Mesenteric fat pad (tissue), 1 donor: ENCODE results near the gene CACNB2. TPM values are rescaled to one million over a fixed set of nuclear protein-coding genes. Genes with fewer than 3 reads are reported as not detected.

Experiments
- DNase-seq: peaks from one replicate; pipeline ENCODE4 v3.0.0-alpha.2; 2020; ENCODE audit warnings: low spot score
- total RNA-seq: library from RNA; stranded (reverse); fragmentation: NEBNext Ultra II Directional; extraction: Animal tissue kit (Norgen Biotek cat#: 25700); gene quantifications from one replicate; pipeline ENCODE4 v1.2.1, GENCODE V29; 2021
- donor health status: DM: yes; HTN: yes; CAD: no.

Gene CACNB2
- total RNA-seq, 1 donor from 2014 or later = 0.19 TPM

DNA sequence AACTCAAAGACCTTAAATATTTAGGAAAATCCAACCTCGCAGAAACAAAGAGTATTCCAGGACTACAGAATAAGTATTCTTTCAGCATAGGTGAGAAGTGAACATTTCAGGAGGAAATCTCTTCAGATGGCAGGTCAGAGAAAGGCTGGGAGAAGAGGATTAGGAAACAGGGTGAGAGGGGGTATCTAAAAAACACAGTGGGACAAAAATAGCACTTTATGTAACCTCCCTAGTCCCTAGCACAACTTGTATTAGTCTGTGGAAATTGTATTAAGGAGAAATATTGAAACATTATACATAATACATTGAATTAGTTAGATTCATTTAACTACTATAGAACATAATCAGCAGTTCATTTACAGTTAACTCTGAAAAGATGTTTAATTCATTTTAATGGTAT, 192.3 kb downstream of the CACNB2 start:
- no peak for DNase-seq

DNA sequence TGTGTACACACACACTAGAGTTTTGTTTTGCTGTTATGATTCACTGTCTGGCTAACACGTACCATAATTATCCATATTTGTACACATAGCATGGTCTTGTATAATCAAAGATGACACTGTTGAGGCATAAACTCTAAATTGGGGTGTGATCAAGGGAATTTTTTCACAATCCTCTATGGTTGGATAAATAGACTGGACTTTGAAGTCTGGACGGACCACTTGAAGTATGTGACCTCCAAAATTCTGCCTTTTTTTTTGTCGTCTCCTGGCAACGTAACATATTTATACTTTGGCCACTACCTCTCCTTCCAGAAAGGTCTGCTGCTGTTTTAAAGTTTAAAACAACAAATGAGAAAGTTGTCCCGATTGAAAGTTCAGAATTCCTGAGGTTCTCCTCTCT, 193.4 kb downstream of the CACNB2 start:
- no peak for DNase-seq

DNA sequence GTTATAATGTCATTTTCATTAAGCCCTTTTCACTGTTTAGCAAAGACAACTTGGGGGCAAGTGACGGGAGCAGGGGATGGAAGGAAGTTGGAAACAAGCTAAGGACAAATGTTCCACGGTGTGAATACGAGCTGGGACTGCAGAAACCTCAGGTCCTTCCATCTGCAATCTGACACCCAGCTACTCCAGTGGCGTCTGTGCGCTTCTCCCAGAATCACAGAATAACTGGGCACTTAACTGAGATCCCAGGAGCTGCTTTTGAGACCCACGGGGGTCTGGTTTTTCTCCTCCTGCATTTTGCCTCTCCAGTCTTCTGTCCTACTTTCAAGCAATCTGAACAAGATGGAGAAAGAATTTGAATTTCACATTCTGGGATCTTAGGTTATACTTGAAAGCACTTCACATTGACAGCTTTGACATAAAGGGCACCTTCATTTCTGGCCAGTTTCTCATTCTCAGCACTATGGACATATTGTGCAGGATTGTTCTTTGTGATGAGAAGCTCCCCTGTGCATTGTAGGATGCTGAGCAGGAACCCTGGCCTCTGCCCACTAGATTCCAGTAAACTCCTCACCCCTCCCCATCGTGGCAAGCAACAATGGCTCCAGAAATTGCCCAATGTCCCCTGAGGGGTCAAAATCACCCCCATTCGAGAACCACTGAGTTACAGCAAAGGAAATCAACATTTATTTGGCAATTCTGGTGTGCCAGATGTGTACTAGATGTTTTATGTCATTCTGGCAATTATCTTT, 194.1 kb downstream of the CACNB2 start:
- DNase-seq = no peak

DNA sequence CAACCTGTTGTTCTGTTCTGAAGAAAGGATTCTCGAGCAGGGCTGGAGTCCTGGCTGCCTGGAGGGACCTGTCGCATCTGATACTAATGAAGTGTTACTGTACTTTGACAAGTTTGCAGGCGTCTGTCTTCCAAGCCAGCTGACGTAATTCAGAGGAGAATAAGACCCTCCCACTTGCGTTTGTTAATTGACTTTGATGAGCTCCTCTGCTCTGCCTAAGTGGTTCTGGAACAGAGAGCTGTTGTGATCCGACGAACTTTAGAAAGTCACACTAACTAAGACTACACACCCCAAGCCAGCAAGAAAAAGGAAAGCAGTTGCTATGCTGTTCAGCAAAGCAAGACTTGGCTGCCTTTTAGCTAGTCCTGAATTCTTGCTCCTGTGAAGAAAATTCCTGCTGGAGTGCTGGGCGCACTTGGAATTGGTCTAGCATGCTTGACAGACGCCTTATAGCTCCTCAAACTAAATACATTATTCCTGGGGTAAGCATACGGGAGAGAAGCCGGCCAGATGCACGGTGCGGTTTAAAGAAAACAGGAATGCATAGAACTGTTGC, 200.3 kb downstream of the CACNB2 start:
- no peak for DNase-seq

DNA sequence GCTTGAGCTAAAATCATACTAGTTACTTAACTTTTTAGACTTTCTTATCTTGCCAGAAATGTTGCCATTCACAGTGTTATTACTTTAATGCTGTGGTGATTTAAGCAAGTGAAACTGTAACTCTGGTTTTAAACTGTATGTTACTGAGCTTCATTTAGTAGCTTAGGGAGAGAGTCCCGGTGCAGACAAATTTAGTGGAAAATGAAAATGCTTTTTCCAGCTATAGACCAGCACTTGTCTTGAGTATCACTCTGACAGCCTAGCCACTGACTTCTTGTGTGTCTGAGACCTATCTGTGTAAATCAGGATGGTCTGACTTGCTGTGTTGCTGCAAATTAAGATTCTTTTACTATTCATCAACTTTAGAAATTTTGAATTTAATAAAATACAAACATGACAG, 200.8 kb downstream of the CACNB2 start:
- no peak for DNase-seq

DNA sequence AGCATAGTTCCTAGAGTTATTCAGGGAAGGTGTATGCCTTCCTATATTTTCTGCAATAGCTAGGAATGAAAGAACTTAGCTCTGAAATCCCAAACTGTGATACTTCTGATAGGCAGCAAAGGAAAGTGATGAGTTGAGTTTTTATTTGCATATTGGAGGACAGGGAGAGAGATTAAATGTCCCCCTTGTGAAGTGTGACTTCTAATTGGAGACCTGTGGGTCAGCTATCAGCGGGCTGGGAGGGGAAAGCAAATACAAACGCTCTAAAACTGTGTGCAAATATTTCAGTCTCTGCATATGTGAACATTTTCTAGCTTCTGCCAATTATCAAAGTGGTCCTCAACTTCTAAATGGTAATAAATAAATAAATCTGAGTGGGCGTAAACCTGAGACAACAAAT, 203.3 kb downstream of the CACNB2 start:
- no peak for DNase-seq

DNA sequence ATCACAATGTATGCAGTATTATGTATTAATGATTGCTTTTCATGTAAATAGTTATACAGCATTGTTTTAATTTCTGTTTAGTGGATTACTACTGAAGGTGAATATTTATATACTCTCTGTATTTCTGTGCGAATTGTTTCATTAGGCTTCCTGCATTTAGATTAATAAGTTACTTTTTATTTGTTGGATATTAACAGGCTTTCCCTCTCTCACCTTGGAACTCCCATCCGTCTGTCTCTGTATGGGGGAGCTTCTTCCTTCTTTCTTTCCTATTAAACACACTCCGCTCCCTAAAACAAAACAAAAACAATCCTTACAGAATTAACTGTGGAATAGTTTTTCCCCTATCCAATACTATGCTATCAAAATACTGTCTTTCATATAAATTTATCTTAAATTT, 205.1 kb downstream of the CACNB2 start:
- DNase-seq = no peak

DNA sequence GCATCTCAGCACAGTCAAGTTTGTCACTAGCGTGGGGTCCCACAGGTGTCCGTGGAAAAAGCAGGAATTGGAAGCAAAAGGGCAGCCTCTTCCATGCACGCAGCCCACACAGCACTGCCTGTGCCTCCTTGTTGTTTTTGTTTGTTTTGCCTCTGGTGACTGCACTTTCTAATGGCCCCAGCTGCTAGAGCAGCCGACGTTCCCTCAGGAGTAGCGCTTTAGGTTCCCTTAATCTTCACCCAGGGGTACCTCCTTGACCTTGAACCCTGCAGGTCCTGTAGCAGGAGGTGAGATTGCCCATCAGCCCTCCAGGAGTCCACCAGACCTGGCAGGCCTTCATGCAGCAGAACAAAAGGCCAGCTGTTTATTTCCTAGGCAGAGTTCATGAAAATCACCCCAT, 210.1 kb downstream of the CACNB2 start:
- DNase-seq = no peak

DNA sequence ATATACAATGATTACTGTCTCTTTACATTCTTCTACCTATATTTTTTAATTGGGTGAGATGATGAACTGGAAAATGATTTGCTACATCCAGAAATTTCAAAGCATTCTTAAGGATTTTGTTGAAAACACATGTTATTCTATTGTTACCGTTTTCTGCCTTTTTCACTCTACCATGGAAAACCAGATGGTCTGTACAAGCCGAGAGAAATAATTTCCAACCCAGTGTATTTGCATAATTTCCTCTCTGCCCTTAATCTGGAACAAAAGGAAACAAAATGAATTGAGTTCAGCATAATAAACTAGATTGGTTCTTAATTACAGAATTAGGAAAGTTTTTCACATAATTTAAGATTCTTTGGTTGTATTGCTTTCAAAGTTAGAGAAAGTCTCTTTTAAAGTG, 211.2 kb downstream of the CACNB2 start:
- DNase-seq = no peak

DNA sequence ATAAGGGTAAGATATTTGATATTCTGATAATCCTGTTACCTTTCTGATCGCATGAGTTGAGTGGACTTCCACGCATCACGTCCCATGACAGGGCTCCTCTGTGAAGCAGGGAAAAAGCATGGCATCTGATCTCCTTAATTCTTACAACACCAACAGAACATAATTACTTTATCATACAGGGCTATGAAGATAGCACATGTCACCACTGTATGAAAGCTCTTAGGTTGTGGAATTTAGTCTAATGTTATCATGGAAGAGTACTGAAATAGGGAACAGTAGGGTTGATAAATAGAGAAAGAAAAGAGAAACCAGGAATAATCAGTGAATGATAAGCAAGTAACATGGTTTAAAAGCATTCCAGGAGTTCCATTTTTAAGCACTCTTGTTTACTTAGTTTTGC, 212.0 kb downstream of the CACNB2 start:
- no peak for DNase-seq

DNA sequence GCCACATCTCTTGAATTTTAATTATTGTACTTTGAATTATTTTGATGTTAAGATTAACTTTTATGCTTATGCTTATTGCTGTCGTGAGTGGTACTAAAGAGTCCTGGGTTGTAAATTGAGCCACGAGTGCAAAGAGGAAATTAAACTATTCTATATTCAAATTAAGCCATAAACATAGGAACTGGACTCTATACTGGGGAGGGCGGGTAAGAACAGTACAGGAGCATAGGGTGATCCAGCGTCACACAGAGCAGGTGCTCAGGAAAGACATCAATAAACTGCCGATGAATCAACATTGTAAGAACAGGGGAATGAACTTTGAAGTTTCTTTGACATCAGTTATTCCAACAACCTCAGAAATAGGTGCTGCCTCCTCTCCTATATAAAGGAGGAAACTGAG, 219.6 kb downstream of the CACNB2 start:
- no peak for DNase-seq

DNA sequence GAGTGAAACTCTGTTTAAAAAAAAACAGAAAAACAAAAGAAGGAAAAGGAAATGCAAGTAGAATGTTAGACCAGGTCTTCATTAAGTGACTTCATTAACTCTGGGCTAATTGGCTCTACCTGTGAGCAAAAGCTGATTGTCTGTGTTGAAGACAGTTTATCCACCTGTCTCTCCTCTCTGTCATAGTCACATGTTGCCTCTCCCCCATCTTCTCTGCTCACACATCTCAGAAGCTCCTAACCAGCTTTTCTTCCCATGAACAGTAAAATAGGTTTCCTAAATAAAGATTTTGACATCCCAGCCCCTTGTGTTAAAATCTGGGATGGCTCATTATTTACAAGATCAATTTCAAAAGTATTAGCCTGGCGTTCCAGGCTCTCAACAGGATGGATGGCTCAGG, 222.7 kb downstream of the CACNB2 start:
- no peak for DNase-seq

DNA sequence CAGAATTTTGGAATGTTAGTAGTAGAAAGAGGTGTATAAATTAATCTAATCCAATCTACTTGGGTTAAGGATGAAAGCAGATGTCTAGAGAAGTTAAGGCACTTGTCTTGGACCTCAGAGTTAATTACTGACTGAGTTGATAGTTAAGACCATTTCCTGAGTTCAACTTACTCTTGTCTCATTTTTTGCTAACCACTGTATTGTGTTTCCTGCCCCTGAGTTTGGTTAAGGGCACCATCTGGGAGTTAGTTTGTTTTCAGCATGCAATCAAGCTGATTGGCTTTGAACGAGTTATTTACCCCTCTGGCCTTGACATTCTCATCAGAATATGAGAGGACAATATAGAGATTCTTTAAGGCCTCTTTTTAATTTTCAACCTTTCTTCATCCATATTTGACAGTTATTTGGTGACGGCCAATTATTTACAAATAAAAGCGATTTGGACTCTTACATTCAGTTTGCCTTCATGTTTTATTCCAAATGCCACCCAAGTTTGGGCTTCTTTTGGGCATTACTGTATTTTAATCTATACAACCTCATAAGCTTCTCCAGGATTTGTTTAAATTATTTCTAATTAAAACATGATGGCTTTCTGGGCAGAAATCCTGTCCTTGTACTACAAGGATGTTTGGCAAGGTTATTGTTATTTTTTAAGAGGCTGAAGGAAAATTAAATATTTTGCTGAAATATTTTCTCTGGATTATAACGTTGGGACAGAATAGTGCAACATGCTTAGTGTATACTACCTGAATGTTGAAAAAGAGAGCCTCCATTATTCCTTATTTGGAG, 225.0 kb downstream of the CACNB2 start:
- DNase-seq = no peak

DNA sequence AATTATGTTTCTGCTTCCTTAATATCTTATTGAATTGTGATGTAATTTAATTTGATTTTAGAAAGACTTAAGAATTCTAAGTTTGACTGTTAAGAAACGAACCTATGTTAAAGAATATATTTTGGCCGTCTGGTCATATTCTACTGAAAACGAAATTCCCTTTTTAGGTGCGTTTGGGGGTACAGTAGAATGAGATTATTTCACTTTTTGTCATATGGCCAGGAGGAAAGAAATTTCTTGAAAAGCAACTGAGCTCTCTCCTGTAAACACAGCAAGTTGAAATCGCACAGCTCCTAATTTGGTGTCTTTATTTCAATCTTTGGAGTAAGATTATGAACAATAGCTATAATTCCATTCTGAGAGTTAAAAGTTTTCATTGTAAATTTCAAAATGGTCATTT, 227.6 kb downstream of the CACNB2 start:
- DNase-seq = no peak

DNA sequence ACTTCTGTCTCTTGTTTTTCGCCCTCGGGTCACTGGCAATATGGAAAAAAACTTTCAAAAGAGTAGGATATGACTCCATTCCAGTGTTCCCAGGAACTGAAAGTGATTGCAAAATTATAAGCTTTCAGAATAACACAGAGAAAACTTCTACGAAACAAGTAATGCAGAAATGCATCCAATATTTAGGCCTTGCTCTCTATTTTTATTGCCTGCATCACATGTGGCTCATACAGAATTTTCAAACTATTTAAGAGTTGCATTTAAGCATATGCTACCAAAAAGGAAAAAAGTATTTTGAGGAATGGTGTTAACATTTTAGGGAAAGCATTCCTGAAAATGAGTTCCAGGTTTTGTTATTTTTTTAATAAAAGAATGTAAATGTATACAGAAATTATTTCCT, 228.0 kb downstream of the CACNB2 start:
- no peak for DNase-seq

DNA sequence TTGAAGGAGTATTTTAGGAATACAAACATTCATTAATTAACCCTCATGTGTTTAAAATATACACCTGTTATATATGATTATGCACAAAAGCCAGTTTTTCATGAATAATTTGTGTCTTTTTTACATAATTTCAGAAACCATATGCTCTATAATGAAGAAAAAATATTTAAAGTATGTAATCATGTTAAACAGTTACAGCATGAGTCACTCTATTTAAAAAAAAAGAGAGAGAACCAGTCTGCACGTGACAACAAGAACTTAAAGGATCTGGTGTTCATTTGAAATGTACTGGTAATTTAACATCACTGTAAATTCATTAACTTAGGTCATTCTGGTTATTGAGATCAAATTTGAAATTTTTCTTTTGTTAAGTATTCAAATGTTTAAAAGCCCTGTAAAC, 228.5 kb downstream of the CACNB2 start:
- no peak for DNase-seq

DNA sequence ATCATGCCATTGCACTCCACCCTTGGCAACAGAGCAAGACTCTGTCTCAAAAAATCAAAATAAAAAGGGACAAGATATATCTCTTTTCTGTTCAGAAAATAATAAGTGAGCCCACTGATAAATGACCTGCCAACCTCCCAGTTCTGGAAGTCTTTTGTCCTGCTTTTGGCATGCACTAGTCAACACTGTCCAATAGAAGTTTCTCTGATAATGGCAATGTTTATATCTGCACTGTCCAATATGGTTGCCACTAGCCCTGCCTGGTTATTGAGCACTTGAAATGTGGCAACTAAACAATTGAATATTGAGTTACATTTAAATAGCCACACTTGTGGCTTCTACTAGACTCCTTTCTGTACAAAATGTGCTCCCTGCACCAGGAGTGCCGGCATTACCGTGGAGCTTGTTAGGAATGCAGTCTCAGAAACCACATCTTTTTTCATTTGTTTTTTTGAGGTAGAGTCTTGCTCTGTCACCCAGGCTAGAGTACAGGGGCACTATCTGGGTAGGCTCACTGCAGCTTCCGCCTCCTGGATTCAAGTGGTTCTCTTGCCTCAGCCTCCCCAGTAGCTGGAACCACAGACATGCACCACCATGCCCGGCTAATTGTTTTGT, 229.7 kb downstream of the CACNB2 start:
- DNase-seq = no peak

DNA sequence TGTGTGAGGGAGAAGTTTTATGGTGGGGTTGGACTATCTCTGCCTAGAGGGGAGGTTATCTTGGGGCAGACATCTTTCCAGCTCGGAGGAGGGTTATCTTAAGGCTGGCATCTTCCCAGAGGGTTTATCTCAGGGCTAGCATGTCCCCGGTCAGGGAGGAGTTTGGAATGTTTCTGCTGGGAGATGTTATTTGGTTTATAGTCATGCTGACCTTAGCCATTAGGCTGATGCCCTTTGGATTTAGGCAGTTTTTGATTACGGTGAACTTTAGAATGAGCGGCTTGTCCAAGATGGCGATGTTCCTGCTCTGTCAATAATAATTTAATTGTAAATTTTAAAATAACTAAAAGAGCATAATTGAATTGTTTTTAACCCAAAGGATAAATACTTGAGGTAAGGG, 236.4 kb downstream of the CACNB2 start:
- no peak for DNase-seq

DNA sequence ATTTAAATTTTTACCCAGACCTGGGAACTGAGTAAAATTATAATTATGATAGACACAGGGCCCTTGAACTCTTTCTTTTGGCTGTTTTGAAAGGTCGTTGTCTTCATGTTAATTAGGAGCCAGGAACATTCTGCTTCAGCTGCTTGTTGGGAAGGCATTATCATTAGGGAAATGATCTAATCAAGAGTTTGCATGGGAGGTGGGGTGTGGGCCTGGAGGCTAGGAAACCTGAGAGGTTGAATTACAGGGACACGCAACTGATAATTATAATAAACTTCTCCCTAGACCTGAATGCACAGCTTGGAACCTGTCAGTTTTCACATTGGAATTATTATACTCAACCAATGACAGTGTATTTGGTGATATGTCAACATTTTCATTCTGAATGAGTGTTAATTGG, 237.7 kb downstream of the CACNB2 start:
- DNase-seq = no peak

DNA sequence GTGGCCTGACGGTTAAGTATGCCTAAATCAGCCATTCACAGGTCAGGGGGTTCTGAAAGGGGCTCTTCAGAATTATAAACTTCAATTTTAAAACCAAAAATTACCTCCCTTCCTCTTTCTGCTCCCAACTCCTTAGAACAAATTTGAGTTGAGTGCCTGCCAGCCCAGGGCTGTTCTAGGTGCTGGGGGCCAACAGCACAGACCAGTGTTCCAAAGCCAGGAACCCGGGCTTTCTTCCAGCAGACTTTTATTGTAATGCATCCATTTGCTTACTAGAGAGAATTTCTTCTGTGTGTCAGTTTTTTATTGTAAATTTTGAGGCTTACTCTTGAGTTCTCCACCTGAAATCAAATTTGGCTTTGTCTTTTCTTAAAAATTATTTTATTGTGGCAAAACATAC, 238.5 kb downstream of the CACNB2 start:
- no peak for DNase-seq

DNA sequence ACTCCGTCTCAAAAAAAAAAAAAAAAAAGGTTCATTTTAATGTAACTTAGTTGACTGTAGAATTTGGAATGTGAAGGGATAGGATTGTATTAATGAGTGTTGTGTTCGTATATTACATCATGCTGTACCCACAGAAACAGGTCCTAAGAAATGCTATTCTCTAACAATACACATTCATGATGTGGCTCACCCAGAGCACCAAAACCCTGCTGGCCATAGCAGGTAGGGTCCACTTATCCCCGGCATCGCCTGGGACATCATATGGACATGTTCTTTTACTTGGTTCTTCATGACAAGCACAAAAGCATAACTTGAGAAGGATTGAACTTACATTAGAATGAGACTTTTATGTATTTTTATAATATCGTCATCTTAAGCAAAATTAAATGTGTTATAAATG, 241.5 kb downstream of the CACNB2 start:
- DNase-seq = no peak

DNA sequence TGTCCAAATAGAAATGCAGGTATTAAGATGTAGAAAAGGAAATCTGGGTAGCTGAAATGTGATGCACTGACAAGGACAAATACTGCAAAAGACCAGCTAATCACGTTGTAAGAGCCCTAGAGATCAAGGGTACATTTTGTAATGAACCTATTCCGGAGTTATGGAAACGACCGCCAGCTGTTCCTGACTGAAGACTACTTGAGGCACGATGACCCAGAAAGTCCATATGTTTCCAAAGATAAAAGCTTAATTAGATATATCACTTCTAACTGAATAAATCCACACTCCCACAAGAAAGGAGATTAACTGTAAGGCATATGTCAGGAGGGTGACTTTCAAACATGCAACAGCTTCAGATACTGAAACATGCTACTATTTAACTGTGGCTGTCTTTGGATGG, 257.7 kb downstream of the CACNB2 start:
- no peak for DNase-seq
